ENCODE results near the gene NSMCE1.

- no peak for TF ChIP-seq CTCF (IDR thresholded peaks at IDR 0.05)
- TF ChIP-seq EZH2 (IDR thresholded peaks at IDR 0.05; ENCODE audit: borderline replicate concordance, insufficient read depth, low read depth, low read length, poor library complexity, severe bottlenecking) = no peak
These were observed 54.2 kb downstream of the NSMCE1 start for GRCh38 chr16:27214084-27214961.

All from B cell (primary cell).